Loucy (cell line): ENCODE data around the gene MILR1.
"Not testable (repeated sequence)": the region's sequence is repeated elsewhere in the genome, so short reads cannot be mapped to it uniquely, and the experiment has no call there.

ENCODE experiments used
- H2AFZ ChIP-seq: fragments of 200-600 bp; sonication (generic); 2 replicates; pipeline ENCODE4 v1.6.0; 2016; ENCODE audit warnings: antibody characterized with exemption, mild to moderate bottlenecking, low read length, moderate library complexity
- H3F3A ChIP-seq: fragments of 200-600 bp; 2 replicates; pipeline ENCODE4 v1.6.0; 2016; ENCODE audit warnings: antibody characterized with exemption, low read depth, mild to moderate bottlenecking
- H3K27me3 ChIP-seq: fragments of 200-600 bp; sonication (generic); 2 replicates; pipeline ENCODE4 v1.6.1; 2014; ENCODE audit warnings: low read length, mild to moderate bottlenecking; ENCODE audit not compliant: insufficient read depth, poor library complexity, severe bottlenecking
- H3K36me3 ChIP-seq: fragments of 200-600 bp; sonication (generic); 2 replicates; pipeline ENCODE4 v1.6.1; 2016; ENCODE audit warnings: low read length; ENCODE audit not compliant: insufficient read depth
- H3K4me1 ChIP-seq: fragments of 200-600 bp; sonication (generic); 2 replicates; pipeline ENCODE4 v1.5.1; 2014; ENCODE audit warnings: low read length, mild to moderate bottlenecking; ENCODE audit not compliant: insufficient read depth, poor library complexity, severe bottlenecking
- H3K4me2 ChIP-seq: fragments of 200-600 bp; sonication (generic); 2 replicates; pipeline ENCODE4 v1.6.0; 2014; ENCODE audit warnings: antibody characterized with exemption, low read length, low read depth, mild to moderate bottlenecking; ENCODE audit not compliant: poor library complexity, severe bottlenecking
- H3K4me3 ChIP-seq: fragments of 200-600 bp; sonication (generic); 2 replicates; pipeline ENCODE4 v1.5.1; 2014; ENCODE audit warnings: low read length, mild to moderate bottlenecking, mixed read lengths; ENCODE audit not compliant: poor library complexity, severe bottlenecking
- H3K79me2 ChIP-seq: fragments of 200-600 bp; sonication (generic); 2 replicates; pipeline ENCODE4 v1.6.1; 2014; ENCODE audit warnings: low read length; ENCODE audit not compliant: insufficient read depth
- H3K9ac ChIP-seq: fragments of 200-600 bp; sonication (generic); 2 replicates; pipeline ENCODE4 v1.6.0; 2014; ENCODE audit warnings: mild to moderate bottlenecking, low read depth, low read length, moderate library complexity; ENCODE audit not compliant: poor library complexity, severe bottlenecking
- H3K9me2 ChIP-seq: fragments of 200-600 bp; sonication (generic); replicated peaks from 2 replicates; pipeline ENCODE4 v1.6.1; 2016; ENCODE audit warnings: low read depth, low read length, mixed read lengths
- H3K9me3 ChIP-seq: fragments of 200-600 bp; sonication (generic); 2 replicates; pipeline ENCODE4 v1.6.1; 2014; ENCODE audit warnings: mild to moderate bottlenecking, antibody characterized with exemption, low read length, low read depth; ENCODE audit not compliant: insufficient read depth
- H4K20me1 ChIP-seq: fragments of 200-600 bp; sonication (generic); 2 replicates; pipeline ENCODE4 v1.6.0; 2014; ENCODE audit warnings: antibody characterized with exemption, low read length, mild to moderate bottlenecking; ENCODE audit not compliant: insufficient read depth, poor library complexity, severe bottlenecking
- EZH2phosphoT487 ChIP-seq: fragments of 200-600 bp; IDR thresholded peaks from 2 replicates; pipeline ENCODE4 v1.6.1; 2018; ENCODE audit warnings: antibody characterized with exemption, mild to moderate bottlenecking, moderate library complexity, borderline replicate concordance
- TF ChIP-seq, protein P1 (sequence below): fragments of 200-600 bp; sonication (generic); conservative IDR thresholded peaks from 2 replicates; pipeline ENCODE4 v1.5.1; 2014; ENCODE audit warnings: mild to moderate bottlenecking, antibody characterized with exemption, low read length

MILR1 gene

GRCh38 chr17:64437944-64438525 is 10.9 kb upstream of the MILR1 start:
- H3K36me3 ChIP-seq, result no peaks in the 10 kb centered on the region
- no peak overlapping the region for H3K9ac ChIP-seq
- H3K4me3 ChIP-seq, result no peak overlapping the region
- no peak overlapping the region for H2AFZ ChIP-seq
- no peak overlapping the region for H3K4me2 ChIP-seq
- H3K9me3 ChIP-seq, result peaks cover 38% of the 10 kb centered on the region
- H4K20me1 ChIP-seq, result no peaks in the 10 kb centered on the region
- no peaks in the 10 kb centered on the region for H3K9me2 ChIP-seq
- TF ChIP-seq, protein P1, sequence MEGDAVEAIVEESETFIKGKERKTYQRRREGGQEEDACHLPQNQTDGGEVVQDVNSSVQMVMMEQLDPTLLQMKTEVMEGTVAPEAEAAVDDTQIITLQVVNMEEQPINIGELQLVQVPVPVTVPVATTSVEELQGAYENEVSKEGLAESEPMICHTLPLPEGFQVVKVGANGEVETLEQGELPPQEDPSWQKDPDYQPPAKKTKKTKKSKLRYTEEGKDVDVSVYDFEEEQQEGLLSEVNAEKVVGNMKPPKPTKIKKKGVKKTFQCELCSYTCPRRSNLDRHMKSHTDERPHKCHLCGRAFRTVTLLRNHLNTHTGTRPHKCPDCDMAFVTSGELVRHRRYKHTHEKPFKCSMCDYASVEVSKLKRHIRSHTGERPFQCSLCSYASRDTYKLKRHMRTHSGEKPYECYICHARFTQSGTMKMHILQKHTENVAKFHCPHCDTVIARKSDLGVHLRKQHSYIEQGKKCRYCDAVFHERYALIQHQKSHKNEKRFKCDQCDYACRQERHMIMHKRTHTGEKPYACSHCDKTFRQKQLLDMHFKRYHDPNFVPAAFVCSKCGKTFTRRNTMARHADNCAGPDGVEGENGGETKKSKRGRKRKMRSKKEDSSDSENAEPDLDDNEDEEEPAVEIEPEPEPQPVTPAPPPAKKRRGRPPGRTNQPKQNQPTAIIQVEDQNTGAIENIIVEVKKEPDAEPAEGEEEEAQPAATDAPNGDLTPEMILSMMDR, result no peak
- TF ChIP-seq EZH2phosphoT487, result no peak
- H3K4me1 ChIP-seq, result peaks cover 20% of the 10 kb centered on the region
- H3F3A ChIP-seq, result no peaks in the 10 kb centered on the region
- H3K79me2 ChIP-seq, result no peaks in the 10 kb centered on the region
- H3K27me3 ChIP-seq, result no peaks in the 10 kb centered on the region

GRCh38 chr17:64439521-64439920 is 9.4 kb upstream of the MILR1 start:
- peaks cover 33% of the 10 kb centered on the region for H3K9me3 ChIP-seq
- not testable (repeated sequence) for H2AFZ ChIP-seq, H3K4me2 ChIP-seq, H3K79me2 ChIP-seq, H3F3A ChIP-seq, H3K9ac ChIP-seq, H3K9me2 ChIP-seq, H3K27me3 ChIP-seq, H4K20me1 ChIP-seq, H3K4me3 ChIP-seq, H3K36me3 ChIP-seq
- H3K4me1 ChIP-seq, result peaks cover 24% of the 10 kb centered on the region

DNA sequence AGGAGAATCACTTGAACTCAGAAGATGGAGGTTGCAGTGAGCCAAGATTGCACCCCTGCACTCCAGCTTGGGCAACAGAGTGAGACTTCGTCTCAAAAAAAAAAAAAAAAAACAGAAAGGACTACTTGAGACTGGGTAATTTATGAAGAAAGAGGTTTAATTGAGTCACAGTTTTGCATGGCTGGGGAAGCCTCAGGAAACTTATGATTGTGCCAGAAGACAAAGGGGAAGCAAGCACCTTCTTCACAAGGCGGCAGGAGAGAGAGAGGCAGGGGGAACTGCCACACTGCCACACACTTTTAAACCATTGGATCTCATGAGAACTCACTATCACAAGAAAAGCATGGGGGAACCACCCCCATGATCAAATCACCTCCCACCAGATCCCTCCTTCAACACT is 9.0 kb upstream of the MILR1 start:
- Histone ChIP-seq H3K4me3 (no peak overlapping the region), H3K4me1 (peaks cover 24% of the 10 kb centered on the region), H3F3A (no peaks in the 10 kb centered on the region), H4K20me1 (no peaks in the 10 kb centered on the region), H3K4me2 (no peak overlapping the region), H3K36me3 (no peaks in the 10 kb centered on the region), H3K9me2 (no peaks in the 10 kb centered on the region), H3K79me2 (no peaks in the 10 kb centered on the region), H2AFZ (no peak overlapping the region), H3K9me3 (peaks cover 33% of the 10 kb centered on the region), H3K9ac (no peak overlapping the region), H3K27me3 (no peaks in the 10 kb centered on the region)
- TF ChIP-seq, protein P1, result no peak
- no peak for TF ChIP-seq EZH2phosphoT487
